Keratinocyte (primary cell): ENCODE results near the gene ADAMTSL1. TPM values are rescaled to one million over a fixed set of nuclear protein-coding genes. Genes with fewer than 3 reads are reported as not detected.

Experiments
- DNase-seq: peaks from one replicate; pipeline ENCODE4 v3.0.0-alpha.2; 2011; ENCODE audit warnings: low read depth, missing footprints, low spot score
- FAIRE-seq: peaks from 2 replicates; lab custom pipeline; 2011; peaks lifted over from hg19 to GRCh38; lab: Jason Lieb, UNC
- H2AFZ ChIP-seq: 2 replicates; pipeline ENCODE4 v1.6.0; 2012; ENCODE audit warnings: low read length, control low read depth, inconsistent platforms; ENCODE audit not compliant: control insufficient read depth
- H3K27ac ChIP-seq: 2 replicates; pipeline ENCODE4 v1.5.1; 2011; ENCODE audit warnings: low read length; ENCODE audit not compliant: control insufficient read depth, insufficient read depth
- H3K27me3 ChIP-seq: 3 replicates; pipeline ENCODE4 v1.6.0; 2011; ENCODE audit warnings: low read length; ENCODE audit not compliant: control insufficient read depth, insufficient read depth; ENCODE audit errors: extremely low read depth
- H3K36me3 ChIP-seq, 2 experiments: 2 replicates in 1 of 2; 3 replicates in 1 of 2; pipeline ENCODE4 v1.5.1; 2011; ENCODE audit warnings: low read length in 2 of 2, mild to moderate bottlenecking in 1 of 2; ENCODE audit not compliant: control insufficient read depth in 2 of 2, insufficient read depth in 2 of 2; ENCODE audit errors: extremely low read depth in 1 of 2
- H3K4me1 ChIP-seq: 3 replicates; pipeline ENCODE4 v1.5.1; 2011; ENCODE audit warnings: low read length; ENCODE audit not compliant: control insufficient read depth, insufficient read depth; ENCODE audit errors: extremely low read depth
- H3K4me2 ChIP-seq: 3 replicates; pipeline ENCODE4 v1.6.0; 2011; ENCODE audit warnings: low read depth, low read length; ENCODE audit not compliant: control insufficient read depth, insufficient read depth; ENCODE audit errors: extremely low read depth
- H3K4me3 ChIP-seq, 3 experiments: fragments of 200-600 bp in 1 of 3; sonication (generic) in 1 of 3; 2 replicates in 2 of 3; 3 replicates in 1 of 3; pipeline ENCODE4 v1.5.1; 2011 to 2016; ENCODE audit warnings: low read length in 3 of 3, mild to moderate bottlenecking in 3 of 3, control low read depth in 2 of 3, inconsistent platforms in 1 of 3, low read depth in 1 of 3, mixed read lengths in 1 of 3, mixed run types in 1 of 3, moderate library complexity in 1 of 3; ENCODE audit not compliant: control insufficient read depth in 2 of 3, insufficient read depth in 2 of 3; ENCODE audit errors: extremely low read depth in 1 of 3
- H3K79me2 ChIP-seq: 2 replicates; pipeline ENCODE4 v1.6.0; 2012; ENCODE audit warnings: low read length; ENCODE audit not compliant: control insufficient read depth, insufficient read depth
- H3K9ac ChIP-seq: 3 replicates; pipeline ENCODE4 v1.6.0; 2011; ENCODE audit warnings: low read length; ENCODE audit not compliant: control insufficient read depth, insufficient read depth; ENCODE audit errors: extremely low read depth
- H3K9me1 ChIP-seq: 3 replicates; pipeline ENCODE4 v1.6.0; 2011; ENCODE audit warnings: low read length; ENCODE audit not compliant: control insufficient read depth, insufficient read depth; ENCODE audit errors: extremely low read depth
- H3K9me3 ChIP-seq: 2 replicates; pipeline ENCODE4 v1.5.1; 2012; ENCODE audit warnings: low read depth, low read length; ENCODE audit not compliant: control insufficient read depth
- H4K20me1 ChIP-seq: 3 replicates; pipeline ENCODE4 v1.6.0; 2011; ENCODE audit warnings: low read length; ENCODE audit not compliant: control insufficient read depth, insufficient read depth; ENCODE audit errors: extremely low read depth
- EZH2 ChIP-seq: IDR thresholded peaks from one replicate; pipeline ENCODE4 v1.6.1; 2012; ENCODE audit warnings: inconsistent platforms, mild to moderate bottlenecking, low read length, moderate library complexity
- dilution Hi-C: fragments of 300-500 bp; cut with MboI; formaldehyde crosslinking; loops from one replicate; pipeline ENCODE4 v1.7.0; 2020; ENCODE audit warnings: low sequenced_read_pairs; ENCODE audit not compliant: extremely low pct_ligation_motif_present
- polyA plus RNA-seq, 5 experiments: library from polyadenylated mRNA; depleted of rRNA in 3 of 5; stranded (reverse) in 3 of 5; stranded (forward) in 1 of 5; unstranded in 1 of 5; fragments of >200 nt; gene quantifications; 1 replicate in 1 of 5; 2 replicates in 3 of 5; 3 replicates in 1 of 5; pipeline versions ENCODE4 v1.2.1 to v1.2.3, GENCODE V29; 2011 to 2012; ENCODE audit warnings: missing spikeins in 2 of 5, low read depth in 1 of 5, low replicate concordance in 1 of 5
- TF ChIP-seq, protein P1 (sequence below), 3 experiments: IDR thresholded peaks in 1 of 3; conservative IDR thresholded peaks in 1 of 3; optimal IDR thresholded peaks in 1 of 3; 2 replicates in 2 of 3; 3 replicates in 1 of 3; pipeline versions ENCODE3 to v1.5.1; 2011; ENCODE audit warnings: low read length in 3 of 3, mild to moderate bottlenecking in 3 of 3, moderate library complexity in 2 of 3, control low read depth in 1 of 3, inconsistent platforms in 1 of 3; ENCODE audit not compliant: insufficient read depth in 2 of 3; ENCODE audit errors: extremely low read depth in 1 of 3

ADAMTSL1 gene
- polyA plus RNA-seq, 1 donor (not counting 4 experiments of a cell fraction or from before 2014, with no cell fraction given), result 1.1 TPM

DNA sequence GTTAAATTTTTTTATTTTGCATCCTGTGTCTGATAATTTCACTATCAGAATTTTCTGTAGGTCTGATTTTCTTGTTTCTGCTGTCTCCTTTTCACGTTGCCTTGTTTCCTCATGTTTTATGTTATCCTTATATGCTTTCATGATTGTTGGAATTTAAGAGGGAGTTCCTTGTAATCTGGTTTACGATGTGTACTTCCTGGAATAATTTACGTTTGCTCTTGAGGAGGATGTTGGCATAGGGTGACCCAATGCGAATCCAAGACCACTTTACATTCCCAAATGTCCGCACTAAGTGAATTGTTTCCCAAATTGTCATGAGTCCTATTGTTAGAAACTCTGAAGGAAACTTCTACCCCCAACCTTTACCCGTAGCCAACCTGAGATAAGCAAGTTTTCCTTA lies 80.3 kb downstream of the ADAMTSL1 start:
- no peak for FAIRE-seq
- TF ChIP-seq, protein P1, sequence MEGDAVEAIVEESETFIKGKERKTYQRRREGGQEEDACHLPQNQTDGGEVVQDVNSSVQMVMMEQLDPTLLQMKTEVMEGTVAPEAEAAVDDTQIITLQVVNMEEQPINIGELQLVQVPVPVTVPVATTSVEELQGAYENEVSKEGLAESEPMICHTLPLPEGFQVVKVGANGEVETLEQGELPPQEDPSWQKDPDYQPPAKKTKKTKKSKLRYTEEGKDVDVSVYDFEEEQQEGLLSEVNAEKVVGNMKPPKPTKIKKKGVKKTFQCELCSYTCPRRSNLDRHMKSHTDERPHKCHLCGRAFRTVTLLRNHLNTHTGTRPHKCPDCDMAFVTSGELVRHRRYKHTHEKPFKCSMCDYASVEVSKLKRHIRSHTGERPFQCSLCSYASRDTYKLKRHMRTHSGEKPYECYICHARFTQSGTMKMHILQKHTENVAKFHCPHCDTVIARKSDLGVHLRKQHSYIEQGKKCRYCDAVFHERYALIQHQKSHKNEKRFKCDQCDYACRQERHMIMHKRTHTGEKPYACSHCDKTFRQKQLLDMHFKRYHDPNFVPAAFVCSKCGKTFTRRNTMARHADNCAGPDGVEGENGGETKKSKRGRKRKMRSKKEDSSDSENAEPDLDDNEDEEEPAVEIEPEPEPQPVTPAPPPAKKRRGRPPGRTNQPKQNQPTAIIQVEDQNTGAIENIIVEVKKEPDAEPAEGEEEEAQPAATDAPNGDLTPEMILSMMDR (optimal IDR thresholded peaks at IDR 0.05 in 1 of 3, IDR thresholded peaks at IDR 0.05 in 1 of 3, conservative IDR thresholded peaks at IDR 0.05 in 1 of 3; ENCODE audit: extremely low read depth in 1 of 3, insufficient read depth in 2 of 3, low read length in 3 of 3), result no peak
- no peak for TF ChIP-seq EZH2
- no peaks in the 10 kb centered on the region for H3K9me1 ChIP-seq
- H3K4me3 ChIP-seq, result no peak overlapping the region
- no peak overlapping the region for H3K4me2 ChIP-seq
- no peaks in the 10 kb centered on the region for H3K4me1 ChIP-seq
- H3K9ac ChIP-seq, result no peak overlapping the region
- H4K20me1 ChIP-seq, result no peaks in the 10 kb centered on the region
- DNase-seq, result no peak
- H2AFZ ChIP-seq, result no peak overlapping the region
- no peaks in the 10 kb centered on the region for H3K9me3 ChIP-seq
- no peak overlapping the region for H3K27ac ChIP-seq
- no peaks in the 10 kb centered on the region for H3K27me3 ChIP-seq
- H3K79me2 ChIP-seq, result no peaks in the 10 kb centered on the region
- no peaks in the 10 kb centered on the region for H3K36me3 ChIP-seq
- dilution Hi-C loops, result no loop called here

DNA sequence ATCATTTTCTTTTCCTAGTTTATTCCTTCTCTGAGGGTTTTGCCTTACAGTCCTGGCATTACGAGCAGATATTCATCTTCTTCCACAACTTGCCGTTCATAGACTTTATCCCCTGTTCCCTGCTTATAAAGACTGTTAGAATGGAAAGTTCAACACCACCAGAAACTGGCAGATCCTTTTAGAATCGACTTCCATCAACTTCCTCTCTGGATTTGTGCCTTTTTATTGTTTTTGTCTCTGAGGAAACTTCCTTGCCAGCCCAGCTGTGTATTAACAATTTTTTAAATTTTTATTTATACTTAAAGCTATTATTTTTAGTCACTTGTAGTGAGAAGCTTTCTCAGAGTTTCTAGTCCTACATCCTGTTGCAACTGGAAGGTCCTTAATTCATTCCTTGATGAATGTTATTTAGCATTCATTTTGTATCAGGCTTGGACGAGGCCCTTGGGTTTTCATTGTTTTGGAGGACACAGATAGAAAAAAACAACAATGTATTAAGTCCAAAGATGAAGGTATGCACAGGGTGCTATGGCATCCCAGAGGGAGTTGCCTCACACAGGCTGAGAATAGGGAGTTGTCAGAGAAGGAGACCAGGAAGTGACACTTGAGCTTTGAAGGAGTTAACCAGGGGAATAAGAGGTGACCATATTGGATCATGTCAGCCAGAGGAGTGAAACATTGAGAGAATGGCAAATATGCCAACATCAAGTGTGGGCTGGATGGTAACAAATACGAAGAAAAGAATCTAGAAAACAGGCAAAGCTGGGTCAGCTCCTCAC lies 81.3 kb downstream of the ADAMTSL1 start:
- no peak for FAIRE-seq
- Histone ChIP-seq H2AFZ (no peak overlapping the region), H3K4me3 (no peak overlapping the region), H3K9me3 (no peaks in the 10 kb centered on the region), H3K9me1 (no peaks in the 10 kb centered on the region), H3K4me1 (no peaks in the 10 kb centered on the region), H3K36me3 (no peaks in the 10 kb centered on the region), H3K27ac (no peak overlapping the region), H3K9ac (no peak overlapping the region), H3K79me2 (no peaks in the 10 kb centered on the region), H3K27me3 (no peaks in the 10 kb centered on the region), H4K20me1 (no peaks in the 10 kb centered on the region), H3K4me2 (no peak overlapping the region)
- TF ChIP-seq, protein P1 (optimal IDR thresholded peaks at IDR 0.05 in 1 of 3, IDR thresholded peaks at IDR 0.05 in 1 of 3, conservative IDR thresholded peaks at IDR 0.05 in 1 of 3; ENCODE audit: extremely low read depth in 1 of 3, insufficient read depth in 2 of 3, low read length in 3 of 3), result no peak
- no peak for TF ChIP-seq EZH2
- no peak for DNase-seq
- dilution Hi-C loops, result no loop called here
